HUES48 (cell line): ENCODE data around the gene PCYT2.

Experiments
- H3K27ac ChIP-seq: one replicate; pipeline ENCODE4 v1.7.0; 2013; ENCODE audit warnings: low read depth, low read length, inconsistent platforms
- H3K27me3 ChIP-seq: 2 replicates; pipeline ENCODE4 v1.6.1; 2013; ENCODE audit warnings: mild to moderate bottlenecking, low read length; ENCODE audit not compliant: control insufficient read depth, insufficient read depth
- H3K36me3 ChIP-seq: 2 replicates; pipeline ENCODE4 v1.6.1; 2013; ENCODE audit warnings: low read length; ENCODE audit not compliant: control insufficient read depth, insufficient read depth
- H3K4me1 ChIP-seq: 2 replicates; pipeline ENCODE4 v1.6.1; 2013; ENCODE audit warnings: mild to moderate bottlenecking, low read length; ENCODE audit not compliant: control insufficient read depth, insufficient read depth
- H3K4me3 ChIP-seq: 2 replicates; pipeline ENCODE4 v1.5.1; 2013; ENCODE audit warnings: mild to moderate bottlenecking, low read depth, low read length
- H3K9ac ChIP-seq: 2 replicates; pipeline ENCODE4 v1.6.1; 2013; ENCODE audit warnings: mild to moderate bottlenecking, low read depth, low read length, moderate library complexity
- H3K9me3 ChIP-seq: 2 replicates; pipeline ENCODE4 v1.6.1; 2013; ENCODE audit warnings: low read length; ENCODE audit not compliant: control insufficient read depth, insufficient read depth

The PCYT2 gene

DNA sequence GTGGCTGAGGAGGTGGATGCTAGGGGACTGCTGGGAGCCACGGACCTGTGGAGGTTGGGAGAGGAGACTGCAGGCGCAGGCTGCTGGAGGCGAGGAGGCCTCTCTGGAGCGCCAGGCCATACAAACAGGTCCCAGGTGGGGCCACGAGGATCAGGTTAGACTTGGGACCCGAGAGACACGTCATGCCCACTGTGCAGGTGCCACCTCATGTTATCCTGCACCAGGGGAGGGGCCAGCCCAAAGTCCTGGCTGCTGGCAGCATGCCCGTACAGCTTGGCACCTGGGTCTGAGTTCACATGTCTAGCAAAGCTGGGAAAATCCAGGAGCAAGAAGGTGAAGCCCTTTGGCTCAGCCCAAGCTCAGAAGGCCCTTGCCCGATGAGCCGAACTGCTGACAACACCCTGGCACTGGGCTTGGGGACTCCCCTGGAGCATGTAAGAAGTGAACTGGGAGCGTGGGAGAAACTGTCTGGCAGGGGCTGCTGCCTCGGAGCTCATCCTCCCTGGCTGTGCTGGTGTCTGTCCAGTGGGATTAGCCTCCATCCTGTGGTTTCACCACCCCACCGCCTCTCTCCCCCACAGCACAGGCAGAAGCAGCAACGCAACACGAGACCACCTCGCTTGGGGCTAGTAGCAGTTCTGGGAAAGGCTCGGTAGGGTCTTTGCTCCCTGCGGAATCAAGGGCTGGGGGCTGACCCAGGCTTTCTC, 45.3 kb downstream of the PCYT2 start:
- Histone ChIP-seq H3K4me3 (no peak overlapping the region), H3K36me3 (peaks cover 37% of the 10 kb centered on the region), H3K9me3 (no peaks in the 10 kb centered on the region), H3K9ac (no peak overlapping the region), H3K27ac (no peak overlapping the region), H3K27me3 (no peaks in the 10 kb centered on the region), H3K4me1 (peaks cover 26% of the 10 kb centered on the region)

DNA sequence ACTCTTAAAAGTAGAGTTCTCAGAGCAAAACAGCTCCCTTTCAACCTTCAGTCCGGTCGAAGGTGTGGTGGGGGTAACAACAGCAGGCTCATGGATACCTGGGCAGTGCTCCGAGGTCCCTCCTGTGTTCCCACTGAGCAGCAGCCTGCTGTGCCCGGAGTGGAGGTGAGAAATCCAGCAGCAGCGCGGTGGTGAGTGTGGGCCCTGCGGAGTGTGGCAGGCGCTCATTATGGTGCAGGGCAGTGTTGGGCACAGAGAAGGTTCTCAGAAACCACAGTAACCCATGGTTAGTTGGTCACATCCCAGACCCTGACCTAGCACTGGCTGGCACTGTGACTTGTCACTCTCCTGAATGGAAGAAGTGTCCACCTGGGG, 45.9 kb downstream of the PCYT2 start:
- Histone ChIP-seq H3K9me3 (no peaks in the 10 kb centered on the region), H3K27me3 (no peaks in the 10 kb centered on the region), H3K27ac (no peak overlapping the region), H3K36me3 (peaks cover 37% of the 10 kb centered on the region), H3K4me1 (peaks cover 26% of the 10 kb centered on the region), H3K4me3 (no peak overlapping the region), H3K9ac (no peak overlapping the region)

DNA sequence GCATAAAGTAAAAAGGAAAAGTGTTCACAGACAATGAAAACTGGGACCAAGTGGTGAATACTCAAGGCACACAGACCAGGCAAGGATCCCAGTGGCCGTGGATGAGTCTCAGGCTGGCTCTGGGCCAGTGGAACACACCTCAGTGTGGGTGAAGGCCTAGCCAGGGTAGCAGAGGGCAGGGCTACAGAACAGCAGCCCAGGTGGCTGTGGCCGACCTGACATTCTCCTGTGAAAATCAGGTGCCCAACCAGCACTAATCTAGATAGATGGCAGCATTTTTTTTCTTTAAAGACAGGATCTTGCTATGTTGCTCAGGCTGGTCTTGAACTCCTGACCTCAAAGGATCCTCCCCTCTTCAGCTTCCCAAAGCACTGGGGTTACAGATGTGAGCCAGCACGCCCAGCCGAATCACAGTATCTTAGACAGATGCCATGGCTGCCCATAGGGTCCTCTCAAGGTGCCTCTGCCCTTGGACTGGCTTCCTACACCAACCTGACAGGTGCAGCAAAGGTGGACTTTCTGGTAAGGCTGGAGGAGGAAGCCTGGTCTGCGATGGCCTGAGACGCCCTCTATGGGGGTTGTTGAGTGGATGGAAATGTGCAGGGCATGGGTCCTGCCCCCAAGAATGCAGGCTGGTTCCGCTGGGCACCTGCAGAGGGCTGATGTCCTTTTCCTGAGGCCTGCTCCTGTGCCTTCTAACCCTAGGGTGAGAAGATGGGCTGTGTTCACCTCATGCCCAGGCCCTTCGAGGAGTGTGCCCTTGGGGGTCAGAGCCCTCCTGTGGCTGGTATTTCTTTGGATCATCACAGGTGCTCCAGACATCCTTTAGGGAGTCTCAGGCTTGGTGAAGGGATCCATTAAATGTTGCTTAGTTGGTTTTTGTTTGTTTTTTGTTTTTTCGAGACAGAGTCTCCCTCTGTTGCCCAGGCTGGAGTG, 47.1 kb downstream of the PCYT2 start:
- Histone ChIP-seq H3K27me3 (no peaks in the 10 kb centered on the region), H3K27ac (no peak overlapping the region), H3K4me1 (peaks cover 23% of the 10 kb centered on the region), H3K4me3 (no peak overlapping the region), H3K36me3 (peaks cover 38% of the 10 kb centered on the region), H3K9me3 (no peaks in the 10 kb centered on the region), H3K9ac (no peak overlapping the region)

DNA sequence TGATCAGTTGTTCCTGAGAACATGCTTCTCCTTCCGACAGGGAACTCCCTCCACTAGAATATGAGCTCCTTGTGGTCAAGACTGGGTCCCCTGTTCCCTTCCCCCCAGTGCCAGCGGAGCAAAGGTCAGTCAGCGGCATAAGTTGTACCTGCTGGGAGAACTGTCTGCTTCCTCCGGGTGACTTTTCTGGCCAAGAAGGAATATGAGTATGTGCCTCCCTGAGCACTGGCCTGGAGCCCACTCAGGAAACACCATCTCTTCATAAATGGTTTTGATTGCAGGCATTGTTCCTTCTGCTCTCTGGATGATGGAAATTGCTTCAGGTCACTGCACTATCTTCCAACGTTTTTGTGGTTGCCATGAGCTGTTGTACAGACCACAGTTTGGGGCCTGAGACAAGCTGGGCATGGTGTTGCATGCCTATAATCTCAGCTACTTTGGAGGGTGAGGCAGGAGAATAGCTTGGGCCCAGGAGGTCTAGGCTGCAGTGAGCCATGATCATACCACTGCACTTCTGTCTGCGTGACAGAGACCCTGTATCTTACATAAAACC, 48.0 kb downstream of the PCYT2 start:
- no peak overlapping the region for H3K4me3 ChIP-seq
- no peaks in the 10 kb centered on the region for H3K9me3 ChIP-seq
- peaks cover 40% of the 10 kb centered on the region for H3K36me3 ChIP-seq
- H3K27ac ChIP-seq = no peak overlapping the region
- H3K4me1 ChIP-seq = peaks cover 16% of the 10 kb centered on the region
- no peaks in the 10 kb centered on the region for H3K27me3 ChIP-seq
- no peak overlapping the region for H3K9ac ChIP-seq

DNA sequence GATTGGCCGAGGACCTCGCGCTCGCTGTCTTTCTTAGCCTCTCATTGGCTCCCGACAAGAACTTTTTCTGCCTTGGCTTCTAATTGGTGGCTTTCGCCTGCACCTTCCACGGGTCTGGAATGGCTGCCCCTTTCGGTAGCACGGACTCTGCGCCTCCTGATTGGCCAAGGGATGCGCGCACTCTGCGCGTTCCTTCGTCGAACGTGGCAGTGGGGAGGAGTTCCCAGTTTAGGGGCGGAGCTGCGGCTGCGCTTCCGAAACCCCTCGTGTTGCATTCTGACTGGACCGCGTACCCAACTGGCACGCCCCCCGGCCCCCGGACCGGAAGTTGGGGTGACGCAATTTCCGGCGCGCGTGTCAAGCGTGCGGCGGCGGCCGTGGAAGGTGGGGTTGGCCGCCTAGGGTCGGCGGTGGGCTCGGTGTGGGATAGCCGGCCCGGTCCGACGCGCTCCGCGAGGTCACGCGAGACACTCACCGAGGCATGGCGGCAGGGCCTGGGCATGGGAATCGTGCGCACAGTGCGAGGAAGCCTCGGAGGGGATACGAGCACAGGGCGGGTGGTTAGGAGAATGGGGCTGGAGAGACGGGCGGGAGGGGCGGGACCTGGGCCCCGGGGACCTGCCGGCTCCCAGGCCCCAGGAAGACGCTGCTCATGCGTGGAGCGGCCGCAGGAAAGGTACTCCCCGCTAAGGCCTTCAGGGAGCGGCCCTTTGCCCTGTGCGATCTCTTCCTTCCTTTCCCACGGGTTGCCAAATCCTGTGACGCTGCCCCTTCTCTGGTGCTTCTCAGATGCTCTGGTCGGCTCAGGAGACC, 50.2 kb downstream of the PCYT2 start:
- Histone ChIP-seq H3K9ac (peak overlapping the region; percentile 92), H3K9me3 (no peaks in the 10 kb centered on the region), H3K4me1 (peaks cover 6% of the 10 kb centered on the region; the same call in 1 of the 2 replicates), H3K36me3 (peaks cover 52% of the 10 kb centered on the region), H3K27ac (peak overlapping the region; percentile 92), H3K4me3 (peak overlapping the region; percentile 89), H3K27me3 (no peaks in the 10 kb centered on the region)

DNA sequence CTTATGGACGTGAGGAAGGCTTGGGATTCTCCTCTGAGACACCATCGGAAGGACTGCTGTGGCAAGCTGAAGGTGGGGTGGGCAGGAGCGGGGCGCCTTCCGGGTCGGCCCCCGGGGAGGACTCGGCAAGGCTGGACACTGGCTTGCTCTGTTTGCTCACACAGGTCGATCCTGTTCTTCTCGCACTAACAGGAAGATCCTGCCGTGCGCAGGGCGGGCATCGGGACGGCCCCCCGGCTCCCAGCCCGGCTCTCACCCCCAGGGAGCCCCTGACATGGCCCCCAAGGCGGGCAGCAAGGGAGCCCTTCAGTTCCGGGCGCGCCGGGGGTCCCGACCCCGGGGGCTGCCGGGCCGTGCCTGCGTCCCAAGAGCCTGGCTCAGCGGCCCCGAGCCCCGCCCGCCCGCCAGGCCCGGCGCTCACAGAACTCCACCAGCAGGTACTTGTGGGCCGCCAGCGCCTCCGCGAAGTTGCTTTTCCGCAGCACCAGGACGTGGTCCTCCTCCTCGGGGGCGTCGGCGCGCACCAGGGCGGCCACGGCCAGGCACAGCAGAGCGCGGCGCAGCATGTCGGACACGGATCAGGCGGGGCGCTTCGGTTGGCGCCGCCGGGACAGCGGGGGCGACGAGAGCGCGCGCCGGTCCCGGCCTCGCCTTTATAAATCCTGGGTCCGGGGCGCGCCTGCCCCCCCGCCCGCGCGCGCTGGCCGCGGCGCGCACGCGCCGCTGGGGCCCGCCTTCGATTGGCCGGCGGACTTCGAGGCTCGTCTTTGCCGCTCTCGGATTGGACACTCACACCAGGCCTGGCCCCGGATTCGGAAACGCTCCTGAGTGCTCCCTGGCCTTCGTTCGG, 51.1 kb downstream of the PCYT2 start, which contains the start of gene P4HB:
P4HB (minus strand) TSS at position 630 of the 850 bp plus-strand sequence; CDS start at position 566, 64 bp downstream.
- Histone ChIP-seq H3K4me3 (peak within 1 kb of the TSS; percentile 89), H3K27ac (peak within 1 kb of the TSS; percentile 92), H3K9ac (peak within 1 kb of the TSS; percentile 92)

DNA sequence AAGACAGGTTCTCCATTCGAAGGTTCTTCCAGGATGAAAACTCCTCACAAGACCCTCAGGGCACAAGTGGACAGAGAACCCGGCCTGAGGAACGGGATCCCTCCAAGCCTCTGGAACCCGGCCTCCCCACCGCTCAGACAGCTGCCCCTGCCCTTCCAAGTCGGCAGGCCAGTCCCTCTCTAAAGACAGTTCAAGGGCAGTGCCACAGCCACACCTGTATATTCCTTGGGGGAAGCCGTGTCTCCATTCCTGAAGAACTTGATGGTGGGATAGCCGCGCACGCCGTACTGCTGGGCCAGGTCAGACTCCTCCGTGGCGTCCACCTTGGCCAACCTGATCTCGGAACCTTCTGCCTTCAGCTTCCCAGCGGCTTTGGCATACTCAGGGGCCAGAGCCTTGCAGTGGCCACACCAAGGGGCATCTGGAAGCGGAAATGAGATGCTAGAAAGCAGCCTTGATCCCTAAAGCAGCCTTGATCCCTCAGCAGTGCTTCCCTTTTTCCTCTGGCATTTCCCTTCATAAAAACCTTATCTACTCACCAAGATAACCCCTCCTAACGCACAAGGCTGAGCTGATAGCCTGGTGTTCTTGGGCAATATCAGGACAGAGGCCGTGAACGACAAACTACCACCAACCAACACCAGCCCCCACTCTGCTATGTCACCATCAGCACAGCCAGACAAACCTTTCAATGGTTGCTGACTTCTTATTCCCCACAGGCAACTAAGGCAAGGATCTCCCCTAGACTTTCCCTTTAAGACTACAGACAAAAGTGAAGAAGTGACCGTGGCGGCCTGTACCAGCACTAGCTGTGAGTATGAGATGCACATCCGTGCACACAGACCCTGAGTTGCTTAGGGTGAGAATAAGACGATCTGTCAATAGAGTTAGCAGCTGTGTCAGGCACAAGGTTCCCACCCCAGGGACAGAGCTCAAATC, 52.0 kb downstream of the PCYT2 start:
- Histone ChIP-seq H3K27ac (peak overlapping the region; percentile 90), H3K4me3 (peak overlapping the region; percentile 82), H3K4me1 (peaks cover 6% of the 10 kb centered on the region; the same call in 1 of the 2 replicates), H3K27me3 (no peaks in the 10 kb centered on the region), H3K9me3 (no peaks in the 10 kb centered on the region), H3K36me3 (peaks cover 59% of the 10 kb centered on the region), H3K9ac (peak overlapping the region; percentile 79)

More for the DNA sequence above, 51.1 kb downstream of the PCYT2 start, which contains the start of gene P4HB:
- no peaks in the 10 kb centered on the region for H3K9me3 ChIP-seq
- no peaks in the 10 kb centered on the region for H3K27me3 ChIP-seq
- peaks cover 52% of the 10 kb centered on the region for H3K36me3 ChIP-seq
- peaks cover 6% of the 10 kb centered on the region; the same call in 1 of the 2 replicates for H3K4me1 ChIP-seq

DNA sequence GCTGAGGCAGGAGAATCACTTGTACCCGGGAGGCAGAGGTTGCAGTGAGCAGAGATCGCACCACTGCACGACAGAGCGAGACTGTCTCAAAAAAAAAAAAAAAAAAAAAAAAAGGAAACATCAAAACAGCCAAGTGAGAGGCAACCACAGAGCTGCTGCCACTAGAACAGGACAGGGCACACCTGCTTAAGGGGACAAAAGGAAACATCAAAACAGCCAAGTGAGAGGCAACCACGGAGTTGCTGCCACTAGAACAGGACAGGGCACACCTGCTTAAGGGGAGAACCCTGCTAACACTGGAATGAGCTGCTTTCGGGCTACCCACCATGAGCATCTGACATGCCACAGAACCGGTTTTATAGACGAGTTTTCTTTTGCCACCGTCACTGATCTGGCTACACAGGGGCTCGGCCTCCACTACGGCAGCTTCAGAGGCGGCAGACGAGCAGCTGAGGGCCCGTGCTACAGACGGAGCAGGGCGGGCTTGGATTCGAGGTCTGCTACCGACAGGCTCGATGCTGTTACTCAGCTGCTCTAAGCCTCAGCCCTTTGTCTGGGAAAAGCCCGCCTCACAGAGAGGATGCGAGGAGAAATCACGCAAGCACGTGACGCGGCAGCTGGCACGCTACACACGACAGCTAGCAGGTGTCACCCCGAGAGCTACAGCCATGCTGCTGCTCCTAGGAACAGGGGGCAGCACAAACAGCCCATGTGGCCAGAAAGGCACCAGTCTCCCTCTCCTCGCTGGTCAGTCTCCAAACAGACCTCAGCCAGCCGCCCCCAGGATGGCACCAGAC, 52.8 kb downstream of the PCYT2 start:
- H3K9me3 ChIP-seq = no peaks in the 10 kb centered on the region
- H3K4me1 ChIP-seq = peaks cover 6% of the 10 kb centered on the region; the same call in 1 of the 2 replicates

More for the DNA sequence above, 52.8 kb downstream of the PCYT2 start:
- Histone ChIP-seq H3K27ac (no peak overlapping the region), H3K4me3 (peak overlapping the region; percentile 82; the same call in 1 of the 2 replicates), H3K36me3 (peaks cover 59% of the 10 kb centered on the region), H3K27me3 (no peaks in the 10 kb centered on the region), H3K9ac (no peak overlapping the region)
